GM12892 (cell line): ENCODE results near the gene C3orf52.

Experiments
- DNase-seq: peaks from one replicate; pipeline ENCODE4 v3.0.0; 2011; ENCODE audit not compliant: insufficient read length
- FAIRE-seq: peaks from 2 replicates; lab custom pipeline; 2011; peaks lifted over from hg19 to GRCh38; lab: Jason Lieb, UNC
- POLR2A ChIP-seq: IDR thresholded peaks from 2 replicates; pipeline ENCODE4 v1.6.1; 2011; ENCODE audit warnings: low read depth, low read length, control low read depth
- POLR2AphosphoS5 ChIP-seq: IDR thresholded peaks from 2 replicates; pipeline ENCODE4 v1.6.1; 2011; ENCODE audit warnings: low read depth, low read length, control low read depth
- TAF1 ChIP-seq: IDR thresholded peaks from 2 replicates; pipeline ENCODE4 v1.6.1; 2011; ENCODE audit warnings: low read depth, mild to moderate bottlenecking, control low read depth, low read length, borderline replicate concordance

Gene C3orf52

DNA sequence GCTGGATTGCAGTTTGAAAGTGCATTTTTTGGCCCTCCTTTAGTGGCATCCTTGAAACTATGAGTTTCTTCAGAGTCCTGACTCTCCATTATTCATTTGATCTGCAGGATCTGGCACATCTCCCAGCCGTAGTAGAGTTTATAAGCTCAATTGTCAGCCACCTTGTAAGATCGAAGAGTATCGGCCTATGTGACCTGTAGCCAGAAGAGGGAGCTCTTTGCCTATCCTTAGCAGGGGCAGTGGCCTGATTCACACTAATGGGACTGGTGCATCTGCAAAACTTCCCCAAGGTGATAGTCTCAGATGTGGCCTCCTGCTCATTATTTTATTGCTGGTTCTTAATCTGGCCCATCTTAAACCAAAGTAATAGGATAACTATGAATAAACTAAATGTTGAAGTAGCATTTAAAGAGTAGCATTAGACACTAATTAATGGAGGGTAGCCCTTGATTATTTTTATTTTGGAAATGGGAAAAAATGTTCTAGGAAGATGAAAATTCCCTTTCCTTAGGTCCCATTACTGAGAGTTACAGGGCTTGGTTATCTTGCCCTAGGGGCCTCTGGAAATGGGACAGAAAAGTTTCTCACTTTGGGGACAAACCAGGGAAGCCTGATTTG, 25.7 kb downstream of the C3orf52 start:
- peak; percentile 97 for FAIRE-seq
- TF ChIP-seq TAF1 (no peak), POLR2A (no peak), POLR2AphosphoS5 (no peak)

DNA sequence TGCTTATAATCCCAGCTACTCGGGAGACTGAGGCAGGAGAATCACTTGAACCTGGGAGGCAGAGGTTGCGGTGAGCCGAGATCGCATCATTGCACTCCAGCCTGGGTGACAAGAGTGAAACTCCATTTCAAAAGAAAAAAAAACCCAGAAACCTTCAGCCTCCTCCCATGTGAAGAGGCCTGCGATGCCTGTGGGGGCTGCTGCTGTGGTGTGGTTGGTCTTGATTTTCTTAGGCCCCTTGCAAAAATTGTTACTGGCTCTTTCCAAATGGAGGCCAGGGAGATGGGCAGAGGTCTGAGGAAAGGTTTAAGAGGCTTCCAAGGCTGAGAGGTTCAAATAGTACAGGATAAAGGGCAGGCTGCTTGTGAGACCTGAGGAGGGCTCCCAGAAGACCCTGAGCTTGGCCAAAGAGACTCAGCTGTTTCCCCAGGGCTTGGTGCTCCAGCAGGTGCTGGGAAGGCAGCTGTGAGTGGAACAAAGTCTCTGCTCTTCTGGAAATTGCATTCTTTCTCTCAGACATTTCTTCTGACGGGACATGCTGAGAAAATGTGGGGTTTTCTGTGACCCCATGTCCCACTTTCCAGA, 28.5 kb downstream of the C3orf52 start:
- TF ChIP-seq POLR2AphosphoS5 (no peak), TAF1 (0 out of 2 replicates have a peak, but pooled peaks have one; percentile 37)
- no peak for DNase-seq
- peak; percentile 83 for FAIRE-seq

More for the DNA sequence above, 25.7 kb downstream of the C3orf52 start:
- DNase-seq = no peak

DNA sequence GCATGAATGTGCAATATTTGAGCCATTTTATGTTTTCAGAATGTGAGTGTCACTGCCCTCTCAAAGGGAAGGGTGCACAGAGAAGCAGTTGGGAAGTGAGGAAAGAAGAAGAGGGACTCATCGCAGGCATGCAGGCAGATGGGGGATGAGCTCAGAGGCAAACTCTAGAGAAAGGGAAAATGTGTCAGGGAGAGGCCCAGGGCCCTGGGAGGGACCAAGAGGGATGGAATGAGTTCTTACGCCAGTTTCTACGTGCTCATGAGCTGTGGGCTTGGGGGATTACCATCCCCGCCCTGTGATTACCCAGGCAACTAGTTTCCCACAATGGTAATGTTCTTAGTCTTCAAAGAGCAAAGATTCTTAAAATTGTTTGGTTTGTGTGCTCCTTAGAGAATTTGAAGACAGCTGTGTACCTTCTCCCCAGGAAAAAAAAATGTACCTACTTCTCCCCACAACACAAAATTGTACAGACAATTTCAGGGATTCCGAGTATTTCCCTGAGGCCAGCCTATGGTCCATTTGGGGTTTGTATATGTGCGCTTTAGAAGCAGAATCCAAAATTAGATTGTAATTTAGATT, 29.1 kb downstream of the C3orf52 start:
- no peak for DNase-seq
- FAIRE-seq = peak; percentile 83
- peak; percentile 66 for TF ChIP-seq POLR2A
- TF ChIP-seq POLR2AphosphoS5 = peak; percentile 44; the same call in 1 of the 2 replicates
- no peak for TF ChIP-seq TAF1

DNA sequence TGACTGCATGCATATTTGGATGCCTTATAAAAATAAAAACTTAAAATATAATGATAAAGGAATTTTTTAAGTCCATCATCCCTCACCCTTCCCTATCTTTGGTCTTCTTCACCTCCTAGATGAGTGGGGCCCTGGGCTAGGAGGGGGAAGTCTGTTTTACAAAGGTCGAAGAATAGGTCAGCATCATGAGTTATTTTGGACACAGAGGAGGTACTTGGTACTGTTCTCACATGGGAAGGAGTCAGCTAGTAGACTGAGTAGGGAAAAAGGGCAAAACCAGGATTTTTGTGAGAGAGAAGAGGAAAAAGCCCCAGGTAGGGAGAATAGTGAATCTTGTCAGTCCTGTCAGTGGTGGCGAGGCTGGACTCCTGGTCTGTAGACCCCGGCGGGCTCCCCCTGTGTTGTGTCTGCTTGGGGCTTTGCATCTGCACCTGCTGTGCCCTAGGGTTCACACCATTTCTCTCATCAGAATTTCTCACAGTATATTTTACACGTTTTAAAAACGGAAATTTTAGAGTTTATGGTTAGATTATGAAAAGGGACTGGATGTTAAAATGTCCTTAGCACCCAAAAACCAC, 29.7 kb downstream of the C3orf52 start:
- peak; percentile 90 for FAIRE-seq
- TF ChIP-seq POLR2AphosphoS5 = peak; percentile 35
- TF ChIP-seq TAF1 = no peak
- peak; percentile 49 for TF ChIP-seq POLR2A
- DNase-seq = no peak

DNA sequence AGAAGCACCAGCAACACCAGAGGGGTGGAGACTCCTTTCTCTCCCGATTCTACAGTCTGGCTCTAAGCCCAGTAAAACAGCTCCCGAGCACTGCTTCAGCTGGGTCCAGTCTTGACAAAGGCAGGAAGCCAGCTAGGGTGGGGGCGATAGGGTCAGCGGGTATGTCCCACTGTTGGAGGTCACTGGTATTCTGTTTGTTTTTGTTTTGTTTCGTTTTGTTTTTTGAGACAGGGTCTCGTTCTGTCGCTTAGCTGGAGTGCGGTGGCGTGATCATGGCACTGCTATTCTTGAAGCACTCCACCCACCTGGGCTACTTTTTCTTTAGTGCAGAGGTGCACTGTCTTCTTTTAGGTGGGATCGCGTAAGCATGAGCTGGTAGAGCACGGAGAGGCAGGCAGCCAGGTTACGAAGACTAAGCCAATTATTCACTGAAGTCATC, 30.6 kb downstream of the C3orf52 start:
- FAIRE-seq (peak; percentile 89), DNase-seq (no peak)
- no peak; the same call in 1 of the 2 replicates for TF ChIP-seq POLR2A
- TF ChIP-seq POLR2AphosphoS5 = peak; percentile 14; the same call in 1 of the 2 replicates

DNA sequence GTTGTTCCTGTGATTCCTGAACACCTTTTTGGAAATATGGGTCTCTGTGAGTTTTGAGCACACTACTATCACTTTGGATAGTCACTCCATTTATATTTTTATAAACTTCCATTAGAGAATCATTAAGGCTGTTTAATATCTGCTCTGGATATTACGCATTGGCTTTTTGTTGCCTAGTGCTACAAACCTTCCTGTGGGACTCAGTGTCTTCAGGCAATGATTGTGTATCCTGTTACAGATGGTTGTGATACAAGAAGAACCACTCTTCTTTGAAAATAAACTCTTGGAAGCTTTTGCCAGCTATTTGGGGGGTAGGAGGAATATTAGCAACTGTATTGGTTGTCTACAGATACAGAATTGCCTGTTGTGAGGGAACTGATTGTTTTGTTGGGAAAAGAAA, 31.2 kb downstream of the C3orf52 start:
- TF ChIP-seq POLR2AphosphoS5 = no peak
- no peak for TF ChIP-seq POLR2A
- TF ChIP-seq TAF1 = no peak
- DNase-seq = no peak
- FAIRE-seq = no peak

DNA sequence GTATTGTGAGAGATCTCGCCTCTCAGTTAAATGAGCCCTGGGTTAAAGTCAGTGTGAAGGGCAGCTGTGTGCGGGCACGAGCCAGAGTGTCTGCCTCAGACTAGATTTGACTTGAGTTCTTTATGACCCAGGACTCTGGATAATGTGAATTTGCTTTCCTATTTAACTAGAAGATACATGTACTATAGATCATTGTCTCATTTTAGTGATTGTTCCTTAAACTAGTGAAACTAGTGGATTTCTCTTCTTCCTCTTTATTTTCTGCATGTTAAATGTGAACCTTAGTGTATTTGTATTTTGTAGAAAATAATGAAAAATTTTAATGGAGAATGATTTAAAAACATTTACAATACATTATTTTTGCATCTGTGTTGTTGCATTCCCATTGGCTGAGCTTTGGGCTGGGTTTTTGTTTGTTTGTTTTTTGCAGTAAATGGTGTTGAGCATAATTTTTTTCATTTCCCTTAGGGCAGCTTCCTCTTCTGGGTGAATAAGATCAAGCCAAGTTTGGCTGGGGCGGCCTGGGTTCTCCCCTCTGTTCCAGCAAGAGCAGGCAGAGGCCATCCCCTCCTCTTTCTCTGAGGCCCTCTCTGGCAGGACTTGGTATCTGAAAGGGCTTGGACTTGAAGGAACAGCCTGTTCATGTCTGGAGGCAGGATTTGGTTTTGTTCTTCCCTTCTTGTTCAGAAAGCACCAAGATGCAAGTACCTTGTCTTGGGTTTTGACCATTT, 31.8 kb downstream of the C3orf52 start:
- DNase-seq (no peak), FAIRE-seq (no peak)
- TF ChIP-seq POLR2AphosphoS5 (0 out of 2 replicates have a peak, but pooled peaks have one; percentile 3), TAF1 (no peak), POLR2A (no peak)

DNA sequence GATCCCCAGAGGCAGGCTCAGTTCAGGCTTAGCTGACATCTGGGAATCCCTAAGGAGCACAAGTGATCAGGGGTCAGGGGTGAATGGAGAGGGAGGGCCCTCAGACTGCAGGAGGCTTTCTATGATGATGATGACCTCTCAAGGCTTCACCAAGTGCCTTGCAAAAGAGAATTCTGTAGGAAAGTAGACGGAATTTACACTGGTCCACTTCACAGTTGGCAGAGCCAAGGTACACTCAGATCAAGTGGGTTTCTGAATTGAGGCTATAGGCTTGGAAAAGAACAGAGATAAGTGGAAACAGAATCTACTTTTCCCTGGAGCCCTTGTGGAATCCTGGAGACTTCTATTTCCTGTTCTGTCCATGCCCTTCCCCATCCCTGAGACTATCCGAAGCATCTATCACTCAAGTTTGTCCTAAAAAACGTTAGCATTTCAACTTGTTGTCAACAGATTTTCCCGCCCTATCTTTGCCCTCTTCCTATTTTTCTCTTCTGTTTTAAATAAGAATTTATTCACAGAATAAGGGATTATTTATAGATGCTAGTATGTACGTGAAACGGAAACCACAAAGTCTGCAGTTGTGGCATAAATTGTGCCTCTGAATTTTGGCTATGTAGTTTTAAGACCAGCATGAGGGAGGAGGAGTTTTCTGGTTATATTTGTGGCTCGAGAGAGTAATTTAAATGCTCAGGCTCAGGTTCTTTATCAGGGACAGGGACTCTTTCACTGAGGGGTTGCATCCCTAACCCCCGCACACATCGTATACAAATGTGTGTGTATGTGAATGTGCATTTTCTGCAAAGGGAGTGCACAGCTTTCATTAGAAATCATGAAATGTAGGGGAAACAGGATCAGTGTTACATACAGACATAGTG, 34.0 kb downstream of the C3orf52 start:
- FAIRE-seq = peak; percentile 97
- DNase-seq = no peak

DNA sequence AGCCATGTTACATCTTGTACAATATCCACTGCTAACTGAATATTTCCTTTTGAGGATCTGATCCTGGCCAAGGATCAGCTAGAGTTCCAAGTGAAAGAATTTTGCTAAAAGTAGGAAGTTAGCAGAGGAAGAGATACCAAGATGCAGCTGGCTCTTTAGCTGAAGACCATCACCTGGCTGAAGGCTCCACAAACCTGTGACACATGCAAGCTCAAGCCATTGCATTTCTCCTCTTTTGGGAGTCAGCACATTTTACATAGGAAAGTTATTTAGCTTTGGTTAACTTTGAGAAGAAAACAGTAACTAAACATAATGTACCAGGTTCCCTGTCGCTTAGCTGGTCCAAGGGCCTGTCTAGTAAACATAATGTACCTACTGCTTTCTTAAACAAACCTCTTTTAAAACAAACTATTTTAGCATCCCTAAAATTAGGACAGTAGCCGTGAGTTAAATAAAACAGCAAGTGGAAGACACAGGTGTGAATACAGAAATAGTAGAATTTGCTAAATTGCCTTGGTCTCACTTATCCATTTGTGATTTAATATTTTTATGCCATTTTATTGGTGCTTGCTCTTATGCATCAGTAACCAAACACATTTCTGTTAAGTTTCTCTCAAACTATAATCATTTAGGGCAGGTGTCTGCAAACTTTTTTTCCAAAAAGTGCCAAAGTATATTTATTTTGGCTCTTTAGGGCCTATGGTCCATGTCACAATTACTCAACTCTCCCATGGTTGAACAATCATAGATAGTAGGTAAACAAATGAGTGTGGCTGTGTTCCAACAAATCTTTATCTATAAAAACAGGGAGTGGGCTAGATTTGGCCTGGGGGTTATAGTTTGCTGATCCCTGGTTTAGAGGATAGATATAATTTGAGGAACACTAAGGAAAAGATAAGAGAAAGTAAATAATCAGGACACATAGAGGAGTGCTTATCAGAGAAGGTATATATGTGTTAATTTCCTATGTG, 35.7 kb downstream of the C3orf52 start:
- TF ChIP-seq TAF1 (no peak), POLR2AphosphoS5 (no peak), POLR2A (no peak)
- DNase-seq (no peak), FAIRE-seq (peak; percentile 79)

More for the DNA sequence above, 34.0 kb downstream of the C3orf52 start:
- TF ChIP-seq POLR2A = no peak
- 0 out of 2 replicates have a peak, but pooled peaks have one; percentile 31 for TF ChIP-seq POLR2AphosphoS5
